Bone marrow (tissue), 2 donors: ENCODE data around the gene DHRS2.
"Not testable (repeated sequence)": the region's sequence is repeated elsewhere in the genome, so short reads cannot be mapped to it uniquely, and the experiment has no call there.

ENCODE experiments used
- DNase-seq, 2 donors: peaks; one replicate each; lab custom pipeline; 2025; lab: John Stamatoyannopoulos, UW

The DHRS2 gene

GRCh38 chr14:23636317-23637211 is at the start of gene DHRS2:
Gene DHRS2, plus strand, starts transcription at chr14:23636364. Its CDS starts 2,501 bp downstream, at chr14:23638865.
- no peak for DNase-seq

DNA sequence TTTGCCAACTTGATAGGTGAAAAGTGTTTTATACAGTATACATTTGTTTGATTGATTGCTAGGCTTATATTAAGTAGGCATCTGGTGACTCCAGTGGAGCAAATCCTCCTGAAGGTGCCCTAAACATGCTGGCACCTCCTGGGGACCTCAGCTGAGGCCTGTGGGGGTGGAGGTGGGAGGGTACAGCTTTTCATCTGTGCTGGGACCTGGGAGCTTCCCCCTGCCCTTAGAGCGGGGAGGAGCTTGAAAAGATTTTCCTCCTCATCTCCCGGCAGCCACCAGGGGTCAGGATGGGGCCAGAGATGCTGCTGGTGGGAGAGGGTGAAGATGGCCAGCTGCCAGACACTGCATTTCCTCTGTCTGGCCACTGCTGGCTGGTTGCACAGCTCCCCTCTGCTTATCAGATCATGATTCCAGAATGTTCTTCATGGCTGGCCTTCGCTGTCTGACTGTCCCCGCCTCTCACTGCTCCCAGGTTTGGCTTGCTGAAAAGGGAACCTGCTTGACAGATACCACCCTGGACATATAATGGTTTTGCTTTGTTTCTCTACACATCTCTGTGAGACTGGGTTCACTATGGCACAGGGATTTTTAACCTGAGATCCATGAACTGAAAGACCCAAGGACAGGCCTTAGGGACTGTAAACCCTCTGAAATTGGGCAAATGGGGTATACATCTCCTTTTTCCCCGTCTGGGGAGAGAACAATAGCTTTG is 47.1 kb upstream of the DHRS2 start:
- peak; percentile 66 to 86 for DNase-seq

- DNase-seq = no peak
Measured at GRCh38 chr14:23589606-23590005, 46.6 kb upstream of the DHRS2 start.

DNA sequence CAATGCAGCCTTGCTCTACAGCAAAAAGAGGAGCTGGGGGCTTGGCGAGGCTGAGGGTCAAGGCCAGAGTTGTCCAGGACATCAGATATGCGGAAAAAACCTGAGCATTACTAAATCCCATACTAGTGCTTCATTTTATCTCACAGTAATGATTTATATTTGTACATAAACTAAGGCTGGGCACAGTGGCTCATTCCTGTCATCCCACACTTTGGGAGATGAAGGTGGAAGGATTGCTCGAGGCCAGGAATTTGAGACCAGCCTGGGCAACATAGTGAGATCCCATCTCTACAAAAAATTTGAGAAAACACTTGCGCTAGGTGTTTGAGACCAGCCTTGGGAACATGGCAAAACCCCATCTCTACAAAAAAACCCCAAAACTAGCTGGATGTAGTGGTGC is 46.0 kb upstream of the DHRS2 start:
- no peak for DNase-seq

DNA sequence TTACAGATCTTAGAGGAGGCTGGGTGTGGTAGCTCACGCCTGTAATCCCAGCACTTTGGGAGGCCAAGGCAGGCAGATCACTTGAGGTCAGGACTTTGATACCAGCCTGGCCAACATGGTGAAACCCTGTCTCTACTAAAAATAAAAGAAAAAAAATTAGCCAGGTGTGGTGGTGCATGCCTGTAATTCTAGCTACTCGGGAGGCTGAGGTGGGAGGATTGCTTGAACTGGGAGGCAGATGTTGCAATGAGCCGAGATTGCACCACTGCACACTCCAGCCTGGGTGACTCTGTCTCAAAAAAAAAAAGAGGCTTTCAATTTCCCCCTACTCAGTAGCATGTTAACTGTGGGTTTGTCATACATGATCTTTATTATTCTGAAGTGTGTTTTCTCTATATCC is 42.0 kb upstream of the DHRS2 start:
- not testable (repeated sequence) for DNase-seq

DNA sequence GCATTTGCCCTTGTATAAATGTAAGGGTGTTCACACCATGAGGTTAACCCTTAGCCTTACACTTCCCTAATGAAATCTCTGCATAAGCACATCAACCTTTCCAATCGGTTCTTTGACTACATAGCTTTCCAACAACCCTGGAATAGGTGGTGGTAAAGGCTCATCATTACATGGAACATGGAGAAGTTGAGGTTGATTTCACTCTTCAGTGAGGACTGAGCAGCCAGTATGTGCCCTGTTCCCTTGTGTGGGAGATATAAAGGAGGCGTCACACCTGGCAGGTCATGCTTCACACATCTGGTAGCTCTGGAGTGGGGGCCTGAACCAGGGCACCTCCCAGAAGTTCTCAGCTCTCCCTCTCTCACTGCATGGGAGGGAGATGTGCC is 35.8 kb upstream of the DHRS2 start:
- no peak for DNase-seq

DNA sequence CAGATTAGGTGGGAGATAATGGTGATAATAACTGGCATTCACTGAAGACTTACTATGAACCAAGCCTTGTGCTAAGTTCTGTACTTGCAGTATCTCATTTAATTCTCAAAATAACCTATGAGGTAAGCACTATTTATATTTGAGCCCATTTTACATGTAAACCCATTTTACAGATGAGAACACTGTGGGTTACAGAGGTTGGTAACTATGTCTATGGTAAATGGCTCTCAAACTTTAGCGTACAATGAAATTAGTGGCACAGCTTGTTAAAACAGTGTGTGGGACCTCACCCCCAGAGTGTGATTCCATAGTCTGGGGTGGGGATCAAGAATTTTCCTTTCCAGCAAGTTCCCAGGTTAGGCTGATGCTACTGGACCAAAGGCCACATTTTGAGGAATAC is 35.4 kb upstream of the DHRS2 start:
- DNase-seq = no peak

DNA sequence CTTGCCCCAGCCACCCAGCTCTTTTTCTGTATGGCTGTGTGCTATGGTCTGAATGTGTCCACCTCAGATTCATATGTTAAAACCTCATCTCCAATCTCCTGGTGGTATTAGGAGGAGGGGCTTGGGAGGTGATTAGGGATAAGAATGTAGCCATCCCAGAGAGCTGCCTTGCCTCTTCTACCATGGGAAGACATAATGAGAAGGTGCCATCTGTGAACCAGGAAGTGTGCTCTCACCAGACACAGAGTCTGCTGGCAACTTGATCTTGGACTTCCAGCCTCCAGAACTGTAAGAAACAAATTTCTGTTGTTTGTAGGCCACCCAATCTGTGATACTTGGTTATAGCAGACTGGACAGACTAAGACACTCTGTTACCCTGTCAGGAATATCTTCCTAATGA is 34.7 kb upstream of the DHRS2 start:
- DNase-seq = no peak

GRCh38 chr14:23601845-23602180 is 34.4 kb upstream of the DHRS2 start:
- DNase-seq = no peak

DNA sequence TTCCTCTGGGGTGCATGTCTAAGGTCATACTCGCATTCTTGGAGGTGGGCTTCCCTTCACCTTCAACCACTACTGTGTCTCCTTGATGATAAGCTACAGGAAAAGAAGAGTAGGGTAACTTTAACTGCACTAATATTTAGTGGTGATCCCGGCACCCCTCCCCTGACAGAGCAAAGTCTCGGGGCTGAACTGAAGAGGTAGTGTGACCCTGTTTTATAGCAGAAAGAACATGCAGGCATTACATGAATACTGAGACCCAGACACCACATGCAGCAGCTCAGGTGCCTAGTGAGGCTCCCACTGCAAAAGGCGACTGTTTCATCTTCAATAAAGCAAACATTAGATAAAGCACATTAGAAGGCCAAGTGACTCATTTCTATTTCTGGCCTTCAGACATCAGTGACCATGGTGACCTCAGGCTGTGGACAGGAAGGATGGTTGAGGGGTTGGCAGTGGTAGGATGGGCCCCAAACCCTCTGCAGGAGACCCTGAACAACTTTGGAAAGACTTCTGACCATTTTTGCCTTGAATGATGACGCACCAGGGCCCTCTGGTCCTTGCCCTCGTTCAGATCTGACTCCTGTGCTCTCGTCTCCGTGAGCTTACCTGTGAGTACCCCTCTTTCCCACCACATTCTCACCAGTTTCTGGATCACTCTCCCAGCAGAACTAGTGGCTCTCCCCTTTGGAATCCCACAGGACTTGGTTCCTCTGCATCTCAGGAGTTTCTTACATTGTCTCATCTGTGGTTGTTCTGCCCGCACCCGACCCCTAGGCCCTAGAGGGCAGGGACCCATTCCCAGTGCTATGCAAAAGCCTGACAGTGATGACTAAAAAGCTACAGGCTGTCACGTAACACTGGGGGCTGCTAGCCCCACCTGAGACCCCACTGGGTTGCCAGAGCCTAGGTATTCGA is 33.7 kb upstream of the DHRS2 start:
- no peak for DNase-seq

DNA sequence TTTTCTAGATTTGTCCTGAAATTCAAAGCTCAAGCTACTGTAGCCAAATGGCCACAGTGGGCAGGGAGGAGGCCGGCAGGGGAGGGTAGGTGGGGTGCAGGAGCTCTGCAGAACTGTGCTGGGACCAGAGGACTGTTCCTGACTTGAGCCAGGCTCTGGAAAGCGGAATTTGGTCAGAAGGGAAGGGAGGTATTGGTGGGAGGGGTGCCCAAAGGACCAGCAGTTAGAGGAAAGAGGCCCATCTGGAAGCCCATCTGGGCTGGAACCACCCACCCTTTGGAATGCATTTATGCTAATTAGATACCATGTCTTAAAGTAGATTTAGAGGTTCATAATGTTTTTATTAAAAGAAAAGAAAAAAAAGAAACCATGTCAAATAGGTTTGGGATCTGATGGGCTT is 33.1 kb upstream of the DHRS2 start:
- no peak for DNase-seq

GRCh38 chr14:23604148-23604547 is 32.0 kb upstream of the DHRS2 start:
- DNase-seq = no peak

DNA sequence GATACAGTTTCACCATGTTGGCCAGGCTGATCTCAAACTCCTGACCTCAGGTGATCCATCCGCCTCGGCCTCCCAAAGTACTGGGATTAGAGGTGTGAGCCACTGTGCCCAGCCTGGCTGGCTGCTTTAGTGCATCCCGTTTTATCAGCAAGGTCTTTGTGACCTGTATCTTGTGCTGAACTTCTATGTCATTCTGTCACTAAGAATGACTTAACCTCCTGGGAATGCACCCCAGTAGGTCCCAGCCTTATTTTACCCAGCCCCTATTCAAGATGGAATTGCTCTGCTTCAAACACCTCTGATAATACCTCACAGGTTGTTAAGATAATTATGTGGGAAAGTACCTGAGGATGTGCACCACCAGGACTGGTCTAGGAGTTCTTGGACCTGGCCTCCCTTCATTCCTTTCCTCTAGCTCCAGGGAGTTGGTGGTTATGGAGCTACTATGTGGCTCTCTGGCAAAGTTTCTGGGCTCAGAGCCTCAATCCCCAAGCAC is 31.4 kb upstream of the DHRS2 start:
- DNase-seq = no peak

- DNase-seq = no peak
Measured at GRCh38 chr14:23605931-23606585, 30.1 kb upstream of the DHRS2 start.

DNA sequence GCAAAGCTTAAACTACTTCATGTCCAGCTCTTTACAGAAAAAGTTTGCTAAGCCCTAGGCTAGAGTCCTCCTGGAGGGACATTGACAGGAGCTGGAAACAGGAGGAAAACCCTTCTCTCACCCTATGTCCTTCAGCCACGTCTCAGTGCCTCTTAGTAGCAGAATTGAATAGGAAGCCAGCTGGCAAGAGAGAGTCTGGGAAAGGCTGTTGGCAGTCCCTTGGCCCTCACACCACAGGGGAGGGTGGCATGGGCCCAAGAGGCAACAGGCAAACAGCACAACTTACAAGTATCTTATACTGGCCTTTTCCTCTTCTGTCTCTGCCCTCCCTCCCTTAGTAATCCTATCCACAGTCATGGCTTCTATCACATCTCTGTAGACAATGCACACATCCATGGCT is 27.7 kb upstream of the DHRS2 start:
- DNase-seq = no peak

- no peak for DNase-seq
Measured at GRCh38 chr14:23609001-23609400, 27.2 kb upstream of the DHRS2 start.

- not testable (repeated sequence) for DNase-seq
Measured at GRCh38 chr14:23609411-23610089, 26.6 kb upstream of the DHRS2 start.

- peak in 1 of 2 donors; percentile 5 for DNase-seq
Measured at GRCh38 chr14:23610090-23610814, 25.9 kb upstream of the DHRS2 start.

GRCh38 chr14:23610815-23611289 is 25.3 kb upstream of the DHRS2 start:
- DNase-seq = no peak

GRCh38 chr14:23612354-23612732 is 23.8 kb upstream of the DHRS2 start:
- no peak for DNase-seq
